HepG2 (cell line): ENCODE data around the gene BCL2A1. TPM values are rescaled to one million over a fixed set of nuclear protein-coding genes. Genes with fewer than 3 reads are reported as not detected.

Experiments
- CAMTA2 ChIP-seq: sonication (generic); formaldehyde crosslinking; IDR thresholded peaks from 2 replicates; pipeline ENCODE4 v1.4.0; 2020; ENCODE audit warnings: mild to moderate bottlenecking, missing genetic modification reagents, borderline replicate concordance
- CHCHD3 ChIP-seq: sonication (generic); formaldehyde crosslinking; IDR thresholded peaks from 2 replicates; pipeline ENCODE4 v1.8.0; 2022; ENCODE audit warnings: mild to moderate bottlenecking, missing genetic modification reagents, moderate library complexity
- DR1 ChIP-seq: sonication (generic); formaldehyde crosslinking; IDR thresholded peaks from 2 replicates; pipeline ENCODE4 v1.8.0; 2021; ENCODE audit warnings: mild to moderate bottlenecking, missing genetic modification reagents, inconsistent platforms
- FOSL2 ChIP-seq: sonication (generic); formaldehyde crosslinking; IDR thresholded peaks from 2 replicates; pipeline ENCODE4 v1.4.0; 2020; ENCODE audit warnings: missing genetic modification reagents
- FOXP1 ChIP-seq, 2 experiments: fragments of 450-650 bp in 1 of 2; IDR thresholded peaks; 2 replicates each; pipeline ENCODE4 v1.6.1; 2017 to 2018; ENCODE audit warnings: antibody characterized with exemption in 1 of 2
- GABPB1 ChIP-seq: IDR thresholded peaks from 2 replicates; pipeline ENCODE4 v1.6.1; 2016; ENCODE audit warnings: mild to moderate bottlenecking, missing genetic modification reagents, moderate library complexity, missing compliant biosample characterization
- HIC2 ChIP-seq: sonication (generic); formaldehyde crosslinking; IDR thresholded peaks from 2 replicates; pipeline ENCODE4 v1.9.0; 2022; ENCODE audit warnings: low read depth, missing genetic modification reagents
- HNF1A ChIP-seq, 2 experiments: sonication (generic) in 1 of 2; formaldehyde crosslinking in 1 of 2; IDR thresholded peaks; 2 replicates each; pipeline versions ENCODE4 v1.4.0 to v1.6.1; 2016 to 2020; ENCODE audit warnings: borderline replicate concordance in 1 of 2, low read depth in 1 of 2, mild to moderate bottlenecking in 1 of 2, missing genetic modification reagents in 1 of 2
- HOMEZ ChIP-seq: IDR thresholded peaks from 2 replicates; pipeline ENCODE4 v1.6.1; 2016; ENCODE audit warnings: low read depth
- NCOA5 ChIP-seq: sonication (generic); formaldehyde crosslinking; IDR thresholded peaks from 2 replicates; pipeline ENCODE4 v1.4.0; 2020; ENCODE audit warnings: missing genetic modification reagents
- THAP8 ChIP-seq: sonication (generic); formaldehyde crosslinking; IDR thresholded peaks from 2 replicates; pipeline ENCODE4 v1.5.1; 2020; ENCODE audit warnings: missing genetic modification reagents, mild to moderate bottlenecking, borderline replicate concordance
- YEATS2 ChIP-seq: sonication (generic); formaldehyde crosslinking; IDR thresholded peaks from 2 replicates; pipeline ENCODE4 v1.4.0; 2020; ENCODE audit warnings: missing genetic modification reagents, borderline replicate concordance
- ZBTB21 ChIP-seq: sonication (generic); formaldehyde crosslinking; IDR thresholded peaks from 2 replicates; pipeline ENCODE4 v1.4.0; 2020; ENCODE audit warnings: missing genetic modification reagents
- ZBTB7A ChIP-seq: sonication (generic); formaldehyde crosslinking; IDR thresholded peaks from 2 replicates; pipeline ENCODE4 v1.8.0; 2022; ENCODE audit warnings: mild to moderate bottlenecking, missing genetic modification reagents
- ZNF530 ChIP-seq: sonication (generic); formaldehyde crosslinking; IDR thresholded peaks from 2 replicates; pipeline ENCODE4 v1.5.0; 2020; ENCODE audit warnings: low read depth, mild to moderate bottlenecking, missing genetic modification reagents
- ZNF547 ChIP-seq: sonication (generic); formaldehyde crosslinking; IDR thresholded peaks from 2 replicates; pipeline ENCODE4 v1.5.1; 2020; ENCODE audit warnings: mild to moderate bottlenecking, missing genetic modification reagents
- ZNF564 ChIP-seq: sonication (generic); formaldehyde crosslinking; IDR thresholded peaks from 2 replicates; pipeline ENCODE4 v1.8.1; 2023; ENCODE audit warnings: mild to moderate bottlenecking, missing genetic modification reagents
- ZNF709 ChIP-seq: sonication (generic); formaldehyde crosslinking; IDR thresholded peaks from 2 replicates; pipeline ENCODE4 v1.5.0; 2020; ENCODE audit warnings: mild to moderate bottlenecking, missing genetic modification reagents
- ZSCAN22 ChIP-seq: sonication (generic); formaldehyde crosslinking; IDR thresholded peaks from 2 replicates; pipeline ENCODE4 v1.4.0; 2020; ENCODE audit warnings: mild to moderate bottlenecking, missing genetic modification reagents
- ZXDC ChIP-seq: sonication (generic); formaldehyde crosslinking; IDR thresholded peaks from 2 replicates; pipeline ENCODE4 v1.5.0; 2020; ENCODE audit warnings: mild to moderate bottlenecking, missing genetic modification reagents
- polyA plus RNA-seq, 8 experiments: library from polyadenylated mRNA; depleted of rRNA in 3 of 8; stranded (reverse) in 7 of 8; unstranded in 1 of 8; fragments of >200 nt; fragmentation: Illumina TruSeq in 4 of 8; extraction: Trizol in 4 of 8; gene quantifications; 2 replicates each; pipeline versions ENCODE4 v1.2.1 to v1.2.3, GENCODE V29; 2011 to 2016; ENCODE audit warnings: low read depth in 4 of 8, missing spikeins in 1 of 8, mixed read lengths in 1 of 8; ENCODE audit not compliant: insufficient read depth in 1 of 8
- total RNA-seq, 5 experiments: library from RNA; depleted of rRNA; stranded (reverse); fragments of >200 nt; fragmentation: Illumina TruSeq; extraction: Trizol; gene quantifications; 2 replicates each; pipeline ENCODE4 v1.2.3, GENCODE V29; 2016; ENCODE audit warnings: low read depth in 1 of 5

BCL2A1 gene
- total and polyA plus RNA-seq, 2 of the 13 experiments (the other 11 are each of a cell fraction or from before 2014, with no cell fraction given) = 0.08 to 0.31 TPM

GRCh38 chr15:79918278-79918677 is 52.7 kb downstream of the BCL2A1 start (continued):
- TF ChIP-seq NCOA5 (CRISPR knock-in tag) = no peak
- no peak for TF ChIP-seq YEATS2 (CRISPR knock-in tag)
- TF ChIP-seq HNF1A (IDR thresholded peaks at IDR 0.05; ENCODE audit: low read depth) = no peak
- TF ChIP-seq HNF1A (CRISPR knock-in tag; IDR thresholded peaks at IDR 0.05; ENCODE audit: borderline replicate concordance) = no peak
- TF ChIP-seq HIC2 (CRISPR knock-in tag) = no peak
- TF ChIP-seq ZNF547 (CRISPR knock-in tag) = no peak
- TF ChIP-seq ZNF564 (CRISPR knock-in tag) = no peak
- no peak for TF ChIP-seq CAMTA2 (CRISPR knock-in tag)
- TF ChIP-seq ZBTB7A = peak; percentile 61; the same call in 1 of the 2 replicates
- TF ChIP-seq ZSCAN22 (CRISPR knock-in tag) = no peak
- no peak for TF ChIP-seq DR1 (CRISPR knock-in tag)
- peak; percentile 51 for TF ChIP-seq GABPB1
- no peak for TF ChIP-seq THAP8
- peak; percentile 66; the same call in 1 of the 2 replicates for TF ChIP-seq HOMEZ (CRISPR knock-in tag)
- no peak for TF ChIP-seq ZNF530 (CRISPR knock-in tag)
- TF ChIP-seq ZNF709 (CRISPR knock-in tag) = no peak
- TF ChIP-seq ZBTB21 = no peak
- no peak for TF ChIP-seq FOXP1 (IDR thresholded peaks at IDR 0.05)
- no peak for TF ChIP-seq FOXP1 (CRISPR knock-in tag; IDR thresholded peaks at IDR 0.05)
- TF ChIP-seq CHCHD3 (CRISPR knock-in tag) = no peak
- no peak for TF ChIP-seq ZXDC (CRISPR knock-in tag)
- 0 out of 2 replicates have a peak, but pooled peaks have one; percentile 19 for TF ChIP-seq FOSL2 (CRISPR knock-in tag)
